Measurements from ENCODE around the gene MAP4K2. TPM values are rescaled to one million over a fixed set of nuclear protein-coding genes. Genes with fewer than 3 reads are reported as not detected.
"Not testable (repeated sequence)": the region's sequence is repeated elsewhere in the genome, so short reads cannot be mapped to it uniquely, and the experiment has no call there.

Gene MAP4K2
- total RNA-seq, 2 donors from 2014 or later: 23.3 to 39.1 TPM

GRCh38 chr11:64848826-64849597 lies 46.0 kb upstream of the MAP4K2 start:
- Histone ChIP-seq H3K36me3 (peaks cover 11% of the 10 kb centered on the region), H3K27me3 (replicated peaks; ENCODE audit: insufficient read depth) (no peaks in the 10 kb centered on the region), H3K9me3 (no peaks in the 10 kb centered on the region), H3K4me3 (no peak overlapping the region), H3K27ac (peak overlapping the region in 1 of 2 donors; percentile 57), H3K4me1 (ENCODE audit: control insufficient read depth in 1 of 2, low read depth in 2 of 2) (peaks cover 17 to 57% of the 10 kb centered on the region in 2 donors)
- no peak for TF ChIP-seq CTCF (IDR thresholded peaks at IDR 0.05)
- ATAC-seq (ENCODE audit: insufficient number of reproducible peaks, low FRiP score, low read depth): no peak
- no peak for DNase-seq (ENCODE audit: low spot score)

GRCh38 chr11:64848214-64848825 lies 45.3 kb upstream of the MAP4K2 start:
- Histone ChIP-seq H3K27me3 (replicated peaks; ENCODE audit: insufficient read depth) (no peaks in the 10 kb centered on the region), H3K4me3 (no peak overlapping the region), H3K27ac (no peak overlapping the region), H3K9me3 (no peaks in the 10 kb centered on the region), H3K4me1 (ENCODE audit: control insufficient read depth in 1 of 2, low read depth in 2 of 2) (peaks cover 16 to 50% of the 10 kb centered on the region in 2 donors), H3K36me3 (peaks cover 6% of the 10 kb centered on the region)
- no peak for DNase-seq (ENCODE audit: low spot score)
- no peak for ATAC-seq (ENCODE audit: insufficient number of reproducible peaks, low FRiP score, low read depth)
- TF ChIP-seq CTCF (IDR thresholded peaks at IDR 0.05): no peak

GRCh38 chr11:64846998-64847666 lies 44.1 kb upstream of the MAP4K2 start:
- Histone ChIP-seq H3K27me3 (replicated peaks; ENCODE audit: insufficient read depth) (no peaks in the 10 kb centered on the region), H3K27ac (no peak overlapping the region), H3K4me1 (ENCODE audit: control insufficient read depth in 1 of 2, low read depth in 2 of 2) (peaks cover 16 to 43% of the 10 kb centered on the region in 2 donors), H3K36me3 (no peaks in the 10 kb centered on the region), H3K4me3 (no peak overlapping the region), H3K9me3 (no peaks in the 10 kb centered on the region)
- ATAC-seq (ENCODE audit: insufficient number of reproducible peaks, low FRiP score, low read depth): peak; percentile 69
- TF ChIP-seq CTCF (IDR thresholded peaks at IDR 0.05): peak; percentile 99
- peak; percentile 63 for DNase-seq (ENCODE audit: low spot score)

GRCh38 chr11:64845776-64846129 lies 42.7 kb upstream of the MAP4K2 start:
- H3K27me3 ChIP-seq (replicated peaks; ENCODE audit: insufficient read depth); ATAC-seq (ENCODE audit: insufficient number of reproducible peaks, low FRiP score, low read depth); H3K36me3 ChIP-seq; DNase-seq (ENCODE audit: low spot score); H3K27ac ChIP-seq; H3K9me3 ChIP-seq; H3K4me3 ChIP-seq: not testable (repeated sequence)
- H3K4me1 ChIP-seq (ENCODE audit: control insufficient read depth in 1 of 2, low read depth in 2 of 2): peaks cover 16 to 39% of the 10 kb centered on the region in 2 donors

- Histone ChIP-seq H3K4me1 (ENCODE audit: control insufficient read depth in 1 of 2, low read depth in 2 of 2) (peaks cover 14 to 37% of the 10 kb centered on the region in 2 donors), H3K27me3 (replicated peaks; ENCODE audit: insufficient read depth) (no peaks in the 10 kb centered on the region), H3K27ac (no peak overlapping the region), H3K9me3 (no peaks in the 10 kb centered on the region), H3K36me3 (no peaks in the 10 kb centered on the region), H3K4me3 (peak overlapping the region; percentile 70)
- no peak for TF ChIP-seq CTCF (IDR thresholded peaks at IDR 0.05)
- DNase-seq (ENCODE audit: low spot score) (no peak), ATAC-seq (ENCODE audit: insufficient number of reproducible peaks, low FRiP score, low read depth) (no peak)
Observed at GRCh38 chr11:64845129-64845775, 42.2 kb upstream of the MAP4K2 start.
